IMR-90 (cell line): ENCODE measurements around the gene RTKN. TPM values are rescaled to one million over a fixed set of nuclear protein-coding genes. Genes with fewer than 3 reads are reported as not detected.

ENCODE experiments used
- ATAC-seq: fragments of 200-7000 bp; cut with Tn5 transposase; 2 replicates; pipeline ENCODE4 v1.9.1; 2020; ENCODE audit warnings: low read depth, mild to moderate bottlenecking, moderate library complexity
- BruUV-seq: library from RNA; stranded (reverse); fragments of 400-500 nt; replicated peaks from 2 replicates; lab custom pipeline; 2021; lab: Mats Ljungman, UMichigan
- CTCF ChIA-PET: fragments of 300-600 bp; formaldehyde crosslinking; extraction: SDS; loops from one replicate; lab custom pipeline; 2021; ENCODE audit warnings: antibody characterized with exemption; lab: Yijun Ruan, JAX
- POLR2A ChIA-PET: fragments of 300-600 bp; sonication (Branson Sonifier 250); formaldehyde crosslinking; loops from one replicate; lab custom pipeline; 2022; ENCODE audit warnings: antibody characterized with exemption; ENCODE audit not compliant: unreplicated experiment; lab: Charles Lee
- DNase-seq: peaks from one replicate; pipeline ENCODE4 v3.0.0; 2013
- H2AFZ ChIP-seq: replicated peaks from 2 replicates; pipeline ENCODE3; 2013; ENCODE audit warnings: low read length, mild to moderate bottlenecking; ENCODE audit not compliant: poor library complexity
- H2AK5ac ChIP-seq: 2 replicates; pipeline ENCODE4 v1.6.1; 2013; ENCODE audit warnings: low read depth, low read length, inconsistent platforms
- H2AK9ac ChIP-seq: replicated peaks from 2 replicates; pipeline ENCODE3; 2013; ENCODE audit warnings: mild to moderate bottlenecking, low read depth, low read length, moderate library complexity; ENCODE audit not compliant: poor library complexity
- H2BK120ac ChIP-seq: 2 replicates; pipeline ENCODE4 v1.6.1; 2013; ENCODE audit warnings: low read depth, low read length, inconsistent platforms
- H2BK15ac ChIP-seq: 3 replicates; pipeline ENCODE4 v1.6.1; 2013; ENCODE audit warnings: low read depth, low read length, inconsistent platforms
- H2BK20ac ChIP-seq: 2 replicates; pipeline ENCODE4 v1.6.1; 2013; ENCODE audit warnings: low read depth, mild to moderate bottlenecking, inconsistent platforms, low read length, moderate library complexity
- H2BK5ac ChIP-seq: 2 replicates; pipeline ENCODE4 v1.6.1; 2013; ENCODE audit warnings: mild to moderate bottlenecking, low read depth, low read length, inconsistent platforms; ENCODE audit not compliant: poor library complexity, severe bottlenecking
- H3K14ac ChIP-seq: replicated peaks from 2 replicates; pipeline ENCODE4 v1.6.1; 2013; ENCODE audit warnings: low read depth, low read length, inconsistent platforms
- H3K18ac ChIP-seq: 2 replicates; pipeline ENCODE4 v1.6.1; 2013; ENCODE audit warnings: low read depth, low read length, control low read depth
- H3K23ac ChIP-seq: 2 replicates; pipeline ENCODE4 v1.6.1; 2013; ENCODE audit warnings: low read depth, low read length, inconsistent platforms
- H3K27ac ChIP-seq: 2 replicates; pipeline ENCODE4 v1.5.1; 2013; ENCODE audit warnings: mild to moderate bottlenecking, control low read depth, low read length; ENCODE audit not compliant: insufficient read depth
- H3K27me3 ChIP-seq: 2 replicates; pipeline ENCODE4 v1.6.1; 2013; ENCODE audit warnings: low read length; ENCODE audit not compliant: control insufficient read depth, insufficient read depth
- H3K36me3 ChIP-seq: 2 replicates; pipeline ENCODE4 v1.6.1; 2013; ENCODE audit warnings: low read length, mixed read lengths; ENCODE audit not compliant: control insufficient read depth, insufficient read depth
- H3K4ac ChIP-seq: 2 replicates; pipeline ENCODE4 v1.6.1; 2013; ENCODE audit warnings: low read depth, low read length, inconsistent platforms
- H3K4me1 ChIP-seq: 2 replicates; pipeline ENCODE4 v1.6.1; 2013; ENCODE audit warnings: low read length, mixed read lengths; ENCODE audit not compliant: control insufficient read depth, insufficient read depth
- H3K4me2 ChIP-seq: 2 replicates; pipeline ENCODE4 v1.6.1; 2013; ENCODE audit warnings: low read depth, mild to moderate bottlenecking, control low read depth, low read length, moderate library complexity
- H3K4me3 ChIP-seq: 2 replicates; pipeline ENCODE4 v1.5.1; 2013; ENCODE audit warnings: low read depth, mild to moderate bottlenecking, control low read depth, low read length, moderate library complexity; ENCODE audit not compliant: insufficient read depth
- H3K56ac ChIP-seq: 2 replicates; pipeline ENCODE4 v1.6.1; 2013; ENCODE audit warnings: low read length, inconsistent platforms; ENCODE audit not compliant: insufficient read depth; ENCODE audit errors: extremely low read depth
- H3K79me1 ChIP-seq, 2 experiments: 2 replicates each; pipeline ENCODE4 v1.6.1; 2013; ENCODE audit warnings: low read length in 2 of 2, inconsistent platforms in 1 of 2, low read depth in 1 of 2
- H3K9ac ChIP-seq: 2 replicates; pipeline ENCODE4 v1.6.1; 2013; ENCODE audit warnings: low read depth, low read length, control low read depth
- H3K9me1 ChIP-seq: 2 replicates; pipeline ENCODE4 v1.6.1; 2013; ENCODE audit warnings: low read length, inconsistent platforms; ENCODE audit not compliant: insufficient read depth
- H3K9me3 ChIP-seq: 2 replicates; pipeline ENCODE4 v1.6.1; 2013; ENCODE audit warnings: low read length; ENCODE audit not compliant: control insufficient read depth, insufficient read depth
- H4K20me1 ChIP-seq: 2 replicates; pipeline ENCODE4 v1.6.1; 2013; ENCODE audit warnings: low read length, inconsistent platforms; ENCODE audit not compliant: insufficient read depth
- H4K5ac ChIP-seq: 2 replicates; pipeline ENCODE4 v1.6.1; 2013; ENCODE audit warnings: mild to moderate bottlenecking, low read depth, low read length, control low read depth
- H4K8ac ChIP-seq, 2 experiments: 2 replicates each; pipeline ENCODE4 v1.6.1; 2013; ENCODE audit warnings: low read depth in 2 of 2, low read length in 2 of 2, control low read depth in 1 of 2, inconsistent platforms in 1 of 2
- H4K91ac ChIP-seq: 2 replicates; pipeline ENCODE4 v1.6.1; 2013; ENCODE audit warnings: low read depth, low read length, inconsistent platforms; ENCODE audit not compliant: insufficient read depth
- BHLHE40 ChIP-seq: fragments of 150-350 bp; IDR thresholded peaks from 2 replicates; pipeline ENCODE4 v1.6.1; 2016; ENCODE audit warnings: mild to moderate bottlenecking, low read depth, low read length
- CEBPB ChIP-seq: IDR thresholded peaks from 2 replicates; pipeline ENCODE4 v1.6.1; 2012; ENCODE audit warnings: low read depth, low read length, improper control_type of control experiment
- FOS ChIP-seq: fragments of 150-350 bp; IDR thresholded peaks from 2 replicates; pipeline ENCODE4 v1.6.1; 2016; ENCODE audit warnings: low read depth, low read length
- RCOR1 ChIP-seq: IDR thresholded peaks from 2 replicates; pipeline ENCODE4 v1.6.1; 2012; ENCODE audit warnings: mild to moderate bottlenecking, low read length, improper control_type of control experiment; ENCODE audit not compliant: insufficient replicate concordance
- USF2 ChIP-seq: fragments of 150-350 bp; IDR thresholded peaks from 2 replicates; pipeline ENCODE4 v1.6.1; 2017; ENCODE audit warnings: mild to moderate bottlenecking, antibody characterized with exemption, low read length, low read depth
- WGBS, 2 experiments: methylation state at CpG; one replicate each; pipeline versions ENCODE4 v1.1.5 to v1.1.7; 2013; ENCODE audit warnings: missing lambda C conversion rate in 2 of 2; ENCODE audit not compliant: insufficient read length in 1 of 2; ENCODE audit errors: extremely low coverage in 2 of 2; 5-methylcytosine and 5-hydroxymethylcytosine counted together
- dilution Hi-C: fragments of 300-500 bp; cut with HindIII; formaldehyde crosslinking; loops from one replicate; pipeline ENCODE4 v1.14.3; 2018; ENCODE audit warnings: low sequenced_read_pairs; ENCODE audit not compliant: unreplicated experiment
- in situ Hi-C: fragments of 300-500 bp; cut with MboI; formaldehyde crosslinking; loops from 3 replicates; pipeline ENCODE4 v1.14.3; 2019; ENCODE audit warnings: low sequenced_read_pairs, inconsistent platforms, mixed read lengths
- intact Hi-C: fragments of 100-400 bp; cut with micrococcal nuclease; formaldehyde crosslinking; loops from 2 replicates; pipeline ENCODE4 v1.10.0; 2022
- polyA plus RNA-seq, 3 experiments: library from polyadenylated mRNA; depleted of rRNA; stranded (reverse); fragments of >200 nt; gene quantifications; 2 replicates each; pipeline ENCODE4 v1.2.3, GENCODE V29; 2012; ENCODE audit warnings: low replicate concordance in 1 of 3
- total RNA-seq: library from RNA; depleted of rRNA; stranded (reverse); fragments of >200 nt; gene quantifications from 2 replicates; pipeline ENCODE4 v1.2.3, GENCODE V29; 2012

Gene RTKN
- total and polyA plus RNA-seq, 2 of the 4 experiments (the other 2 are of a cell fraction): 11.1 to 19.7 TPM

GRCh38 chr2:74383254-74383653, 58.5 kb downstream of the RTKN start:
- in situ Hi-C loops: no loop called here
- DNase-seq (peak; percentile 86), ATAC-seq (peak; percentile 35)
- dilution Hi-C loops: no loop called here
- Histone ChIP-seq H3K23ac (no peak overlapping the region; the same call in 1 of the 2 replicates), H3K4me1 (peaks cover 28% of the 10 kb centered on the region), H3K4me3 (no peak overlapping the region), H2BK15ac (no peak overlapping the region), H3K27me3 (no peaks in the 10 kb centered on the region), H2BK120ac (peak overlapping the region; percentile 48), H3K14ac (no peak overlapping the region), H4K20me1 (peaks cover 48% of the 10 kb centered on the region), H3K18ac (no peak overlapping the region), H3K27ac (peak overlapping the region; percentile 46; the same call in 1 of the 2 replicates), H4K8ac (peak overlapping the region in 1 of 2 experiments; percentile 65; a peak in 1 of 4 replicates), H2BK5ac (peak overlapping the region; percentile 85), H2AFZ (no peak overlapping the region), H3K9me1 (peaks cover 33% of the 10 kb centered on the region), H2AK9ac (no peak overlapping the region), H4K5ac (no peak overlapping the region), H3K36me3 (peaks cover 6% of the 10 kb centered on the region), H3K9me3 (no peaks in the 10 kb centered on the region), H3K4ac (0 out of 2 replicates have a peak overlapping the region, but pooled peaks have one; percentile 39), H2AK5ac (no peak overlapping the region), H3K79me1 (peaks cover 26 to 95% of the 10 kb centered on the region in 2 experiments), H3K56ac (no peak overlapping the region), H3K9ac (no peak overlapping the region), H4K91ac (0 out of 2 replicates have a peak overlapping the region, but pooled peaks have one; percentile 20), H2BK20ac (peak overlapping the region; percentile 46; the same call in 1 of the 2 replicates), H3K4me2 (peak overlapping the region; percentile 27)
- CTCF ChIA-PET: interaction anchor here (0.6 to 1.0 kb wide), 2 partner anchors 8 to 30 kb away, joined by 4 read pairs; no protein-coding TSS in a partner anchor
- no TSS peak for BruUV-seq
- intact Hi-C loops: no loop called here
- POLR2A ChIA-PET: interaction anchor here (0.6 kb wide), 1 partner anchor 68 kb away, joined by 3 read pairs; no protein-coding TSS in a partner anchor
- TF ChIP-seq BHLHE40 (peak; percentile 26; the same call in 1 of the 2 replicates), RCOR1 (no peak), USF2 (no peak), CEBPB (peak; percentile 97), FOS (no peak)
- 0% methylated on average over 1 of the region's 1 CpG; no CpG with 5 or more reads in 1 of the 2 experiments for WGBS, 2 experiments
